ENCODE data around the gene HAND2.

DNA sequence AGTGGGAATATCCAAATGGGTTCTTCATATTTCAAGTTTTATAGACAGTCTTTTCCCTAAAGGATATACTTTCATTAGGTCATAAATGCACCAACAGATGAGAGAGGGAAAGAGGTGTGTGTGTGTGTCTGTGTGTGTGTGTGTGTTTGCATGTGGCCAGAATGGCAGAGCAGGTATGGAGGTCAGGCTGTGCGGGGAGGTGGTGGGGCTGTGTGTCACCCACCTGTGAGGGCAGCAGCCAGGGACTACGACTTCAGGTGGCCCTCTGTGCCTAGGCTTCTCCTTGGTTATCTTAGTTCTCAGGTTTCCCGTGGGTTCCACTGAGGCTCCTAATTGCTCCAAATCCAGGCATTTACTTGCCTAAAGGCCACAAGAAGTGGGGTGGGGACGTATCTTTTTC is 14.6 kb downstream of the HAND2 start:
- no peak for TF ChIP-seq POLR2A (IDR thresholded peaks at IDR 0.05)
- TF ChIP-seq, protein P1, sequence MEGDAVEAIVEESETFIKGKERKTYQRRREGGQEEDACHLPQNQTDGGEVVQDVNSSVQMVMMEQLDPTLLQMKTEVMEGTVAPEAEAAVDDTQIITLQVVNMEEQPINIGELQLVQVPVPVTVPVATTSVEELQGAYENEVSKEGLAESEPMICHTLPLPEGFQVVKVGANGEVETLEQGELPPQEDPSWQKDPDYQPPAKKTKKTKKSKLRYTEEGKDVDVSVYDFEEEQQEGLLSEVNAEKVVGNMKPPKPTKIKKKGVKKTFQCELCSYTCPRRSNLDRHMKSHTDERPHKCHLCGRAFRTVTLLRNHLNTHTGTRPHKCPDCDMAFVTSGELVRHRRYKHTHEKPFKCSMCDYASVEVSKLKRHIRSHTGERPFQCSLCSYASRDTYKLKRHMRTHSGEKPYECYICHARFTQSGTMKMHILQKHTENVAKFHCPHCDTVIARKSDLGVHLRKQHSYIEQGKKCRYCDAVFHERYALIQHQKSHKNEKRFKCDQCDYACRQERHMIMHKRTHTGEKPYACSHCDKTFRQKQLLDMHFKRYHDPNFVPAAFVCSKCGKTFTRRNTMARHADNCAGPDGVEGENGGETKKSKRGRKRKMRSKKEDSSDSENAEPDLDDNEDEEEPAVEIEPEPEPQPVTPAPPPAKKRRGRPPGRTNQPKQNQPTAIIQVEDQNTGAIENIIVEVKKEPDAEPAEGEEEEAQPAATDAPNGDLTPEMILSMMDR (IDR thresholded peaks at IDR 0.05 in 4 of 5, conservative IDR thresholded peaks at IDR 0.05 in 1 of 5), result no peak

Data from gastrocnemius medialis (tissue), 4 donors.